ENCODE data around the gene IL13. TPM values are rescaled to one million over a fixed set of nuclear protein-coding genes. Genes with fewer than 3 reads are reported as not detected.

IL13 gene
- not detected for total RNA-seq (ENCODE audit: unreplicated experiment)
- long read RNA-seq = 0 reads

GRCh38 chr5:132657676-132658380 lies at the start of gene IL13:
Gene IL13 (plus strand): TSS chr5:132658173. CDS start chr5:132658187, 14 bp downstream.
- Mint-ChIP-seq H3K4me1 (ENCODE audit: low read depth, unreplicated experiment) (peaks cover 11% of the 10 kb centered on the region), H3K27ac (ENCODE audit: unreplicated experiment) (no peak within 1 kb of the TSS), H3K27me3 (ENCODE audit: unreplicated experiment) (peaks cover 10% of the 10 kb centered on the region), H3K4me3 (ENCODE audit: unreplicated experiment) (no peak within 1 kb of the TSS), H3K36me3 (ENCODE audit: unreplicated experiment) (no peaks in the 10 kb centered on the region), H3K9me3 (ENCODE audit: unreplicated experiment) (peaks cover 7% of the 10 kb centered on the region)
- TF ChIP-seq CTCF (IDR thresholded peaks at IDR 0.05; ENCODE audit: partially characterized antibody, unreplicated experiment) = no peak
- no peak for DNase-seq

- H3K27me3 Mint-ChIP-seq (ENCODE audit: unreplicated experiment) = peaks cover 2% of the 10 kb centered on the region
- no peaks in the 10 kb centered on the region for H3K36me3 Mint-ChIP-seq (ENCODE audit: unreplicated experiment)
- no peaks in the 10 kb centered on the region for H3K4me1 Mint-ChIP-seq (ENCODE audit: low read depth, unreplicated experiment)
- H3K4me3 Mint-ChIP-seq (ENCODE audit: unreplicated experiment) = no peak overlapping the region
- no peak overlapping the region for H3K27ac Mint-ChIP-seq (ENCODE audit: unreplicated experiment)
- no peak for DNase-seq
- H3K9me3 Mint-ChIP-seq (ENCODE audit: unreplicated experiment) = no peaks in the 10 kb centered on the region
- TF ChIP-seq CTCF (IDR thresholded peaks at IDR 0.05; ENCODE audit: partially characterized antibody, unreplicated experiment) = no peak
Observed at GRCh38 chr5:132611965-132612364, 46.0 kb upstream of the IL13 start.

- Mint-ChIP-seq H3K4me1 (ENCODE audit: low read depth, unreplicated experiment) (no peaks in the 10 kb centered on the region), H3K9me3 (ENCODE audit: unreplicated experiment) (no peaks in the 10 kb centered on the region), H3K36me3 (ENCODE audit: unreplicated experiment) (no peaks in the 10 kb centered on the region), H3K4me3 (ENCODE audit: unreplicated experiment) (no peak overlapping the region), H3K27me3 (ENCODE audit: unreplicated experiment) (peaks cover 2% of the 10 kb centered on the region), H3K27ac (ENCODE audit: unreplicated experiment) (no peak overlapping the region)
- no peak for TF ChIP-seq CTCF (IDR thresholded peaks at IDR 0.05; ENCODE audit: partially characterized antibody, unreplicated experiment)
- DNase-seq = no peak
Observed at GRCh38 chr5:132612846-132613245, 45.1 kb upstream of the IL13 start.

GRCh38 chr5:132621699-132622098 lies 36.3 kb upstream of the IL13 start:
- DNase-seq = no peak
- Mint-ChIP-seq H3K27ac (ENCODE audit: unreplicated experiment) (no peak overlapping the region), H3K9me3 (ENCODE audit: unreplicated experiment) (no peaks in the 10 kb centered on the region), H3K27me3 (ENCODE audit: unreplicated experiment) (no peaks in the 10 kb centered on the region), H3K4me1 (ENCODE audit: low read depth, unreplicated experiment) (no peaks in the 10 kb centered on the region), H3K36me3 (ENCODE audit: unreplicated experiment) (no peaks in the 10 kb centered on the region), H3K4me3 (ENCODE audit: unreplicated experiment) (no peak overlapping the region)
- no peak for TF ChIP-seq CTCF (IDR thresholded peaks at IDR 0.05; ENCODE audit: partially characterized antibody, unreplicated experiment)

- Mint-ChIP-seq H3K4me1 (ENCODE audit: low read depth, unreplicated experiment) (no peaks in the 10 kb centered on the region), H3K9me3 (ENCODE audit: unreplicated experiment) (no peaks in the 10 kb centered on the region), H3K27ac (ENCODE audit: unreplicated experiment) (no peak overlapping the region), H3K27me3 (ENCODE audit: unreplicated experiment) (no peaks in the 10 kb centered on the region), H3K36me3 (ENCODE audit: unreplicated experiment) (no peaks in the 10 kb centered on the region), H3K4me3 (ENCODE audit: unreplicated experiment) (no peak overlapping the region)
- no peak for DNase-seq
- no peak for TF ChIP-seq CTCF (IDR thresholded peaks at IDR 0.05; ENCODE audit: partially characterized antibody, unreplicated experiment)
Observed at GRCh38 chr5:132622608-132623007, 35.4 kb upstream of the IL13 start.

All from glutamatergic neuron (in vitro differentiated cells).